DOHH2 (cell line): Measurements from ENCODE around the gene SHE.

ENCODE experiments used
- CTCF ChIP-seq: fragments of 200-600 bp; sonication (generic); IDR thresholded peaks from one replicate; pipeline ENCODE4 v1.5.1; 2014; ENCODE audit warnings: antibody characterized with exemption, mild to moderate bottlenecking, low read depth, low read length; ENCODE audit not compliant: poor library complexity, severe bottlenecking
- EZH2phosphoT487 ChIP-seq: fragments of 200-600 bp; sonication (generic); IDR thresholded peaks from 2 replicates; pipeline ENCODE4 v1.6.1; 2017; ENCODE audit warnings: borderline replicate concordance, mild to moderate bottlenecking, antibody characterized with exemption, low read length, moderate library complexity, mixed read lengths

GRCh38 chr1:154548028-154548427 is 45.8 kb upstream of the SHE start:
- TF ChIP-seq CTCF (no peak), EZH2phosphoT487 (no peak)
